GM10266 (cell line): ENCODE data around the gene KLHL7.
"Not testable (repeated sequence)": the region's sequence is repeated elsewhere in the genome, so short reads cannot be mapped to it uniquely, and the experiment has no call there.

Source experiments
- DNase-seq: peaks from one replicate; pipeline ENCODE4 v3.0.0; 2012; ENCODE audit errors: extremely low spot score
- TF ChIP-seq, protein P1 (sequence below): IDR thresholded peaks from 2 replicates; pipeline ENCODE4 v1.5.1; 2012; ENCODE audit warnings: mild to moderate bottlenecking, low read depth; ENCODE audit not compliant: control insufficient read depth, insufficient read depth; ENCODE audit errors: missing control alignments

KLHL7 gene

DNA sequence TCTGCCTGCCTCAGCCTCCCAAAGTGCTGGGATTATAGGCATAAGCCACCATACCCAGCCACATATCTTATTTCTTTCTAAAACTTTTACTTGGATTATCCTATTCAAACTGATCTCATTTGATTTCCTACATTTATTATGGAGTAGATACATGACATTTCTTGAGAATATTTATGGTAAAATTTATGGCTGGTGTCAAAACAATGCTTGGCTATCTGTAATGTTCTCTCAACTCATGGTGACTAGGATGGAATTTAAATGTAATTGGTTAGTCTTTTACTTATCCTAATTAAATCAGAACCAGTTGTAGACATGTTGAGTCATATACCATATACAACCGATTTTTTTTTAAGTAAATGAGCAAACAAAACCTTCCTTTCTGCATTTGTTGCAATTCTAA is 80.4 kb downstream of the KLHL7 start:
- DNase-seq = no peak
- TF ChIP-seq, protein P1, sequence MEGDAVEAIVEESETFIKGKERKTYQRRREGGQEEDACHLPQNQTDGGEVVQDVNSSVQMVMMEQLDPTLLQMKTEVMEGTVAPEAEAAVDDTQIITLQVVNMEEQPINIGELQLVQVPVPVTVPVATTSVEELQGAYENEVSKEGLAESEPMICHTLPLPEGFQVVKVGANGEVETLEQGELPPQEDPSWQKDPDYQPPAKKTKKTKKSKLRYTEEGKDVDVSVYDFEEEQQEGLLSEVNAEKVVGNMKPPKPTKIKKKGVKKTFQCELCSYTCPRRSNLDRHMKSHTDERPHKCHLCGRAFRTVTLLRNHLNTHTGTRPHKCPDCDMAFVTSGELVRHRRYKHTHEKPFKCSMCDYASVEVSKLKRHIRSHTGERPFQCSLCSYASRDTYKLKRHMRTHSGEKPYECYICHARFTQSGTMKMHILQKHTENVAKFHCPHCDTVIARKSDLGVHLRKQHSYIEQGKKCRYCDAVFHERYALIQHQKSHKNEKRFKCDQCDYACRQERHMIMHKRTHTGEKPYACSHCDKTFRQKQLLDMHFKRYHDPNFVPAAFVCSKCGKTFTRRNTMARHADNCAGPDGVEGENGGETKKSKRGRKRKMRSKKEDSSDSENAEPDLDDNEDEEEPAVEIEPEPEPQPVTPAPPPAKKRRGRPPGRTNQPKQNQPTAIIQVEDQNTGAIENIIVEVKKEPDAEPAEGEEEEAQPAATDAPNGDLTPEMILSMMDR = no peak

DNA sequence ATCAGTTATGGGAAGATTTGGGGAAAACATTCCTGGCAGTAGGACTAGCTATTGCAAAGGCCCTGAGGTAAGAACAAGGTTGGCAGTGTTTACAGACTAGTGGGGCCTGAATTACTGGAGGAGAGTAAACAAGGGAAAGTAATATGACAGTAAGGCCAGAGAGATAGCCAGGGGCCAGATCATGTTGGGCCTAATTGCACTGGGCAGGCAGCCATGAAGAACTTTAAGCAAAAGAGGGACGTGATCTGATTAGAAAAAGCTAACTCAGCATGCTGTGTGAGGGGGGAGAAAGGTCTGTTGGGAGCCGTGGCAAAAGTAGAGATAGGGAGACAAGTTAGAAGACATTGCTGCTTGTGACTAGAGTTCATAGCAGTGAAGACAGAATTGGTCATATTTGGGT is 85.4 kb downstream of the KLHL7 start:
- TF ChIP-seq, protein P1 = no peak

DNA sequence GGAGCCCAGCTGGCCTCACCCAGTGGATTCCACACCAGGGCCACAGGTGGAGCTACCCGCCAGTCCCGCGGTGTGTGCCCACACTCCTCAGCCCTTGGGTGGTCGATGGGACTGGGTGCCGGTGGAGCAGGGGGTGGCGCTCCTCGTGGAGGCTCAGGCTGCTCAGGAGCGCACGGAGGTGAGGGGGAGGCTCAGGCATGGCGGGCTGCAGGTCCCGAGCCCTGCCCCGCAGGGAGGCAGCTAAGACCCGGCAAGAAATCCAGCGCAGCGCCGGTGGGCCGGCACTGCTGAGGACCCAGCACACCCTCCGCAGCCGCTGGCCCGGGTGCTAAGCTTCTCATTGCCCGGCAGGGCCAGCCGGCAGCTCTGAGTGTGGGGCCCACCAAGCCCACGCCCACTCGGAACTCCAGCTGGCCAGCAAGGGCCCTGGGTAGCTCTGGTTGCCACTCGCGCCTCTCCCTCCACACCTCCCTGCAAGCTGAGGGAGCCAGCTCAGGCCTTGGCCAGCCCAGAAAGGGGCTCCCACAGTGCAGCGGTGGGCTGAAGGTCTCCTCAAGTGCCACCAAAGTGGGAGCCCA is 88.2 kb downstream of the KLHL7 start:
- not testable (repeated sequence) for DNase-seq

More for the DNA sequence above, 85.4 kb downstream of the KLHL7 start:
- DNase-seq = no peak

DNA sequence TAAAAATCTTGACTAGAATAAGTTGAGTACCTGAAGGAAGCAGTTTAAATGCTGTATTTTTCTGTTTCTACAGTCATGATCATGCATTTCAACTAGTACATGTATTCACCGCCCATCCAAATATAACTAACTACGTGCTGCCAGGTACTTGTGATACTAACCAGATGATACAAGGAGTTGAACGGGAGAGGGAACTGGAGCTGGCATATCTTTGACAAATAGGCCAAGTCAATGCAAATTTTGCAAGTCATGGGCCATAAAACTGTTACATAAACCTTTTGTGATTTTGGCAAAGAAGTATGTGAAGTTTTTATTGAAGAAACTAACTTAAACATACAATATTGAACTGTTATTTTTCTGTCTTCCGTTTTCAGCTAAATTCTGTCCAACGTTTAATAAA is 90.7 kb downstream of the KLHL7 start:
- TF ChIP-seq, protein P1 = no peak
- DNase-seq = no peak

DNA sequence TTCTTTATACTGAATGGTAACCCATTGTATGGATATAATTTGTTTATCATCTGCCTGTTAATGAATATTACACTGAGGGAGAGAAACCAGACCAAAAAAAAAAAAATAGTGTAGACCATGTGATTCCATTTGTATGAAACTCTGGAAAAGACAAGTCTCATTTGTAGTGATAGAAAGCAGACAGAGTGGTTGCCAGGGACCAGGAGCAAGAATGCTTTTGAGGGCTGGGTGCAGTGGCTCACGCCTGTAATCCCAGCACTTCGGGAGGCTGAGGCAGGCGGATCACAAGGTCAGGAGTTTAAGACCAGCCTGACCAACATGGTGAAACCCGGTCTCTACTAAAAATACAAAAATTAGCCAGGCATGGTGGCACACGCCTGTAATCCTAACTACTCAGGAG is 92.2 kb downstream of the KLHL7 start:
- DNase-seq = not testable (repeated sequence)

DNA sequence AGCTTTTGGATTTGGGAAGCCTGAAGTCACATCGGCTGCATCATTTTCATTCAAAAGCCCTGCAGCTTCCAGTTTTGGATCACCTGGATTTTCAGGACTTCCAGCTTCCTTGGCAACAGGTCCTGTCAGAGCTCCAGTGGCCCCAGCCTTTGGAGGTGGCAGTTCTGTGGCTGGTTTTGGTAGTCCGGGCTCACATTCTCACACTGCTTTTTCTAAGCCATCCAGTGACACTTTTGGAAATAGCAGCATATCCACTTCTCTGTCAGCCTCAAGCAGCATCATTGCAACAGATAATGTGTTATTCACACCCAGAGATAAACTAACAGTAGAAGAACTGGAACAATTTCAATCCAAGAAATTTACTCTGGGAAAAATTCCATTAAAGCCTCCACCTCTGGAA is 94.7 kb downstream of the KLHL7 start:
- DNase-seq = no peak
- TF ChIP-seq, protein P1 = no peak

DNA sequence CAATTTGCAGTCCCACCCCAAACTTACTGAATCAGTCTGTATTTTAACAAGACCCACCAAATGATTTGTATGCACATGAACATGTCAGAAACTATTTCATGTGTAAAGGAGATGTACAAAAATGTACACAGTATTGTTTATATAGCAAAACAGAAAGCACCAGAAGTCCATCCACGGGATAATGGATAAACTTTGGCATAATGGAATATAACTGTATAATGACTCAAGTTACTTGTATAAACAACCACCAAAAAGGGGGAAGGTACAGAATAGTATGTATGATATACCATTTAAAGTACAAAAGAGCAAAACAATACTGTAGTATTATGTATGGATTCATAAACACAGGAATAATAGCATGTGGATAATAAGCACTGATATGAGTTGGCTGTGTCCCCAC is 98.7 kb downstream of the KLHL7 start:
- TF ChIP-seq, protein P1 = no peak
- no peak for DNase-seq

DNA sequence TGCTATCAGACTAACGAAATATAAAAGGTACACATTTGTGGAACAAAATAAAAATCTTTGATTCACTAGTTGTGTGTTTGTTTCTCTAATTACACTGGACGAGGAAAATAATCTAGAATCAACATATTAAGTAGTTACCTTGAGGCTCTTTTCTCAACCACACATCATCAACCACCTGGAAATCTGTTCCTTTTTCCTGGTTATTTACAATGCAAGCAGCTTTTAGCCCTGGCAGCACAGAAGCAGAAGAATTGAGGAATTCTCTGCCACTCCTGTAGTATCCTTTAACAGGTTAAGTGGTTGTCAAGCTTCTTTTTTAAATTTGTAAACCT is 100.0 kb downstream of the KLHL7 start:
- no peak for DNase-seq
- TF ChIP-seq, protein P1 = no peak
